Muscle layer of duodenum (tissue), 2 donors: ENCODE results near the gene TMED7.
A peak's percentile ranks its signal among the peaks of the same experiment; 100 is the strongest.

Source experiments
- H3K27ac ChIP-seq: one replicate; pipeline ENCODE4 v1.7.0; 2013; ENCODE audit warnings: mild to moderate bottlenecking, low read length
- H3K27me3 ChIP-seq: one replicate; pipeline ENCODE4 v1.7.0; 2013; ENCODE audit warnings: low read depth, mild to moderate bottlenecking, control low read depth, low read length
- H3K36me3 ChIP-seq, 2 donors: one replicate each; pipeline ENCODE4 v1.7.0; 2013; ENCODE audit warnings: low read length in 2 of 2, control low read depth in 1 of 2, mild to moderate bottlenecking in 1 of 2; ENCODE audit not compliant: insufficient read depth in 2 of 2, control insufficient read depth in 1 of 2
- H3K4me1 ChIP-seq, 2 donors: one replicate each; pipeline ENCODE4 v1.7.0; 2013; ENCODE audit warnings: low read length in 2 of 2, mild to moderate bottlenecking in 2 of 2, control low read depth in 1 of 2, moderate library complexity in 1 of 2; ENCODE audit not compliant: insufficient read depth in 2 of 2, control insufficient read depth in 1 of 2
- H3K4me3 ChIP-seq, 2 donors: one replicate each; pipeline ENCODE4 v1.7.0; 2013; ENCODE audit warnings: low read length in 2 of 2, low read depth in 1 of 2, mild to moderate bottlenecking in 1 of 2
- H3K9me3 ChIP-seq, 2 donors: one replicate each; pipeline ENCODE4 v1.7.0; 2013; ENCODE audit warnings: low read length in 2 of 2, control low read depth in 1 of 2, mild to moderate bottlenecking in 1 of 2; ENCODE audit not compliant: control insufficient read depth in 1 of 2
- donor health status: healthy.

TMED7 gene

GRCh38 chr5:115600766-115601165 is 25.1 kb downstream of the TMED7 start:
- Histone ChIP-seq H3K4me1 (peaks cover 13 to 24% of the 10 kb centered on the region in 2 donors), H3K27ac (no peak overlapping the region), H3K4me3 (peak overlapping the region in 1 of 2 donors; percentile 7), H3K27me3 (no peaks in the 10 kb centered on the region), H3K9me3 (no peaks in the 10 kb centered on the region), H3K36me3 (no peaks in the 10 kb centered on the region)

GRCh38 chr5:115599924-115600323 is 25.9 kb downstream of the TMED7 start:
- no peak overlapping the region for H3K27ac ChIP-seq
- peaks cover 13 to 24% of the 10 kb centered on the region in 2 donors for H3K4me1 ChIP-seq
- no peaks in the 10 kb centered on the region for H3K9me3 ChIP-seq
- no peak overlapping the region for H3K4me3 ChIP-seq
- H3K27me3 ChIP-seq: no peaks in the 10 kb centered on the region
- H3K36me3 ChIP-seq: no peaks in the 10 kb centered on the region

- no peaks in the 10 kb centered on the region for H3K9me3 ChIP-seq
- H3K27me3 ChIP-seq: no peaks in the 10 kb centered on the region
- H3K4me3 ChIP-seq: no peak overlapping the region
- H3K36me3 ChIP-seq: no peaks in the 10 kb centered on the region
- H3K27ac ChIP-seq: no peak overlapping the region
- peaks cover 13 to 24% of the 10 kb centered on the region in 2 donors for H3K4me1 ChIP-seq
These were observed 26.3 kb downstream of the TMED7 start for GRCh38 chr5:115599502-115599901.

GRCh38 chr5:115594128-115595047 is 31.4 kb downstream of the TMED7 start:
- no peak overlapping the region for H3K27ac ChIP-seq
- H3K4me1 ChIP-seq: peaks cover 0 to 2% of the 10 kb centered on the region in 2 donors
- no peak overlapping the region for H3K4me3 ChIP-seq
- no peaks in the 10 kb centered on the region for H3K9me3 ChIP-seq
- no peaks in the 10 kb centered on the region for H3K36me3 ChIP-seq
- H3K27me3 ChIP-seq: no peaks in the 10 kb centered on the region

- Histone ChIP-seq H3K4me3 (no peak overlapping the region), H3K27ac (no peak overlapping the region), H3K4me1 (peaks cover 0 to 10% of the 10 kb centered on the region in 2 donors), H3K27me3 (no peaks in the 10 kb centered on the region), H3K9me3 (no peaks in the 10 kb centered on the region), H3K36me3 (no peaks in the 10 kb centered on the region)
These were observed 36.8 kb downstream of the TMED7 start for GRCh38 chr5:115589043-115589442.

- peaks cover 0 to 10% of the 10 kb centered on the region in 2 donors for H3K4me1 ChIP-seq
- no peaks in the 10 kb centered on the region for H3K36me3 ChIP-seq
- no peak overlapping the region for H3K27ac ChIP-seq
- H3K27me3 ChIP-seq: no peaks in the 10 kb centered on the region
- no peak overlapping the region for H3K4me3 ChIP-seq
- H3K9me3 ChIP-seq: no peaks in the 10 kb centered on the region
These were observed 37.2 kb downstream of the TMED7 start for GRCh38 chr5:115588640-115589039.

GRCh38 chr5:115586525-115587146 is 39.2 kb downstream of the TMED7 start:
- H3K27ac ChIP-seq: no peak overlapping the region
- H3K4me1 ChIP-seq: peaks cover 0 to 10% of the 10 kb centered on the region in 2 donors
- no peaks in the 10 kb centered on the region for H3K36me3 ChIP-seq
- no peak overlapping the region for H3K4me3 ChIP-seq
- H3K9me3 ChIP-seq: no peaks in the 10 kb centered on the region
- no peaks in the 10 kb centered on the region for H3K27me3 ChIP-seq

GRCh38 chr5:115585265-115585664 is 40.6 kb downstream of the TMED7 start:
- no peaks in the 10 kb centered on the region for H3K9me3 ChIP-seq
- peaks cover 0 to 10% of the 10 kb centered on the region in 2 donors for H3K4me1 ChIP-seq
- no peaks in the 10 kb centered on the region for H3K36me3 ChIP-seq
- no peak overlapping the region for H3K4me3 ChIP-seq
- H3K27me3 ChIP-seq: no peaks in the 10 kb centered on the region
- no peak overlapping the region for H3K27ac ChIP-seq

GRCh38 chr5:115584501-115584900 is 41.3 kb downstream of the TMED7 start:
- no peaks in the 10 kb centered on the region for H3K36me3 ChIP-seq
- H3K27ac ChIP-seq: no peak overlapping the region
- H3K4me1 ChIP-seq: peaks cover 0 to 10% of the 10 kb centered on the region in 2 donors
- no peak overlapping the region for H3K4me3 ChIP-seq
- no peaks in the 10 kb centered on the region for H3K9me3 ChIP-seq
- H3K27me3 ChIP-seq: no peaks in the 10 kb centered on the region

- H3K4me3 ChIP-seq: no peak overlapping the region
- peaks cover 0 to 4% of the 10 kb centered on the region in 2 donors for H3K4me1 ChIP-seq
These were observed 42.4 kb downstream of the TMED7 start for GRCh38 chr5:115583474-115583873.

GRCh38 chr5:115580941-115581340 is 44.9 kb downstream of the TMED7 start:
- Histone ChIP-seq H3K9me3 (no peaks in the 10 kb centered on the region), H3K4me3 (no peak overlapping the region), H3K36me3 (peaks cover 0 to 4% of the 10 kb centered on the region in 2 donors), H3K4me1 (no peaks in the 10 kb centered on the region), H3K27me3 (no peaks in the 10 kb centered on the region), H3K27ac (no peak overlapping the region)

More at GRCh38 chr5:115583474-115583873, 42.4 kb downstream of the TMED7 start:
- no peaks in the 10 kb centered on the region for H3K27me3 ChIP-seq
- no peak overlapping the region for H3K27ac ChIP-seq
- no peaks in the 10 kb centered on the region for H3K9me3 ChIP-seq
- no peaks in the 10 kb centered on the region for H3K36me3 ChIP-seq
